ENCODE results near the gene COP1. TPM values are rescaled to one million over a fixed set of nuclear protein-coding genes. Genes with fewer than 3 reads are reported as not detected.
"Not testable (repeated sequence)": the region's sequence is repeated elsewhere in the genome, so short reads cannot be mapped to it uniquely, and the experiment has no call there.

The COP1 gene
- total RNA-seq, 3 donors from 2014 or later: 65.9 to 74.1 (median 68.1) TPM

GRCh38 chr1:176017722-176018121 is 189.4 kb downstream of the COP1 start:
- Histone ChIP-seq H3K27me3 (no peaks in the 10 kb centered on the region), H3K36me3 (no peaks in the 10 kb centered on the region), H3K9me3 (no peaks in the 10 kb centered on the region), H3K4me1 (no peaks in the 10 kb centered on the region), H3K27ac (no peak overlapping the region), H3K4me3 (no peak overlapping the region)
- DNase-seq (ENCODE audit: low spot score in 2 of 2): no peak
- intact Hi-C loops (cut with DNase I; ENCODE audit: low total_unique reads): no loop called here
- TF ChIP-seq CTCF (IDR thresholded peaks at IDR 0.05) (no peak), POLR2AphosphoS5 (IDR thresholded peaks at IDR 0.05) (no peak), POLR2A (IDR thresholded peaks at IDR 0.05) (no peak)

GRCh38 chr1:176009951-176010350 is 197.1 kb downstream of the COP1 start:
- intact Hi-C loops (cut with DNase I; ENCODE audit: low total_unique reads): no loop called here
- H3K27ac ChIP-seq: no peak overlapping the region
- no peaks in the 10 kb centered on the region for H3K4me1 ChIP-seq
- DNase-seq (ENCODE audit: low spot score in 2 of 2): no peak
- no peaks in the 10 kb centered on the region for H3K36me3 ChIP-seq
- no peaks in the 10 kb centered on the region for H3K9me3 ChIP-seq
- H3K4me3 ChIP-seq: no peak overlapping the region
- no peaks in the 10 kb centered on the region for H3K27me3 ChIP-seq
- TF ChIP-seq POLR2A (IDR thresholded peaks at IDR 0.05): no peak

GRCh38 chr1:176007756-176008389 is 199.2 kb downstream of the COP1 start:
- H3K4me3 ChIP-seq; H3K27me3 ChIP-seq; intact Hi-C loops (cut with DNase I; ENCODE audit: low total_unique reads); H3K27ac ChIP-seq; DNase-seq (ENCODE audit: low spot score in 2 of 2); H3K9me3 ChIP-seq; H3K4me1 ChIP-seq; H3K36me3 ChIP-seq: not testable (repeated sequence)

GRCh38 chr1:175994660-175995059 is 212.4 kb downstream of the COP1 start:
- intact Hi-C loops (cut with DNase I; ENCODE audit: low total_unique reads); H3K4me1 ChIP-seq: not testable (repeated sequence)

GRCh38 chr1:175992825-175993224 is 214.3 kb downstream of the COP1 start:
- H3K36me3 ChIP-seq; intact Hi-C loops (cut with DNase I; ENCODE audit: low total_unique reads); DNase-seq (ENCODE audit: low spot score in 2 of 2): not testable (repeated sequence)

More at GRCh38 chr1:175994660-175995059, 212.4 kb downstream of the COP1 start:
- not testable (repeated sequence) for H3K36me3 ChIP-seq; H3K4me3 ChIP-seq; DNase-seq (ENCODE audit: low spot score in 2 of 2); H3K27me3 ChIP-seq; H3K9me3 ChIP-seq; H3K27ac ChIP-seq

GRCh38 chr1:175992202-175992601 is 214.9 kb downstream of the COP1 start:
- H3K9me3 ChIP-seq; H3K36me3 ChIP-seq; intact Hi-C loops (cut with DNase I; ENCODE audit: low total_unique reads); H3K27me3 ChIP-seq; DNase-seq (ENCODE audit: low spot score in 2 of 2); H3K4me1 ChIP-seq; H3K27ac ChIP-seq; H3K4me3 ChIP-seq: not testable (repeated sequence)

More at GRCh38 chr1:175992825-175993224, 214.3 kb downstream of the COP1 start:
- not testable (repeated sequence) for H3K4me3 ChIP-seq, H3K9me3 ChIP-seq, H3K27ac ChIP-seq, H3K27me3 ChIP-seq, H3K4me1 ChIP-seq

- DNase-seq (ENCODE audit: low spot score in 2 of 2): no peak
- no peaks in the 10 kb centered on the region for H3K4me1 ChIP-seq
- TF ChIP-seq CTCF (IDR thresholded peaks at IDR 0.05) (no peak), POLR2A (IDR thresholded peaks at IDR 0.05) (no peak), POLR2AphosphoS5 (IDR thresholded peaks at IDR 0.05) (no peak)
- no peak overlapping the region for H3K27ac ChIP-seq
- intact Hi-C loops (cut with DNase I; ENCODE audit: low total_unique reads): no loop called here
- H3K9me3 ChIP-seq: peaks cover 5 to 25% of the 10 kb centered on the region in 2 donors
- H3K36me3 ChIP-seq: peaks cover 11% of the 10 kb centered on the region
- H3K4me3 ChIP-seq: no peak overlapping the region
- no peaks in the 10 kb centered on the region for H3K27me3 ChIP-seq
Measured at GRCh38 chr1:175984813-175985212, 222.3 kb downstream of the COP1 start.

Data from breast epithelium (tissue), 4 donors.